Suprapubic skin (tissue), 4 donors: ENCODE measurements around the gene ELOVL3. TPM values are rescaled to one million over a fixed set of nuclear protein-coding genes. Genes with fewer than 3 reads are reported as not detected.

ENCODE experiments used
- DNase-seq, 2 donors: peaks; one replicate each; pipeline ENCODE4 v3.0.0-alpha.2; 2019; ENCODE audit warnings: low spot score in 2 of 2
- H3K27ac ChIP-seq: fragments of 200-600 bp; sonication (generic); one replicate; pipeline ENCODE4 v1.5.1; 2019
- H3K27me3 ChIP-seq: fragments of 200-600 bp; sonication (generic); one replicate; pipeline ENCODE4 v1.5.1; 2019
- H3K36me3 ChIP-seq: fragments of 200-600 bp; sonication (generic); one replicate; pipeline ENCODE4 v1.5.1; 2019
- H3K4me1 ChIP-seq: fragments of 200-600 bp; sonication (generic); one replicate; pipeline ENCODE4 v1.5.1; 2019
- H3K4me3 ChIP-seq: fragments of 200-600 bp; sonication (generic); one replicate; pipeline ENCODE4 v1.5.1; 2019; ENCODE audit warnings: mild to moderate bottlenecking
- H3K9me3 ChIP-seq: fragments of 200-600 bp; sonication (generic); one replicate; pipeline ENCODE4 v1.5.1; 2019
- CTCF ChIP-seq, 2 donors: fragments of 200-600 bp in 1 of 2; fragments of 450-650 bp in 1 of 2; sonication (generic) in 1 of 2; IDR thresholded peaks; one replicate each; pipeline ENCODE4 v1.5.1; 2016 to 2019; ENCODE audit warnings: antibody characterized with exemption in 2 of 2, mild to moderate bottlenecking in 1 of 2, moderate library complexity in 1 of 2
- EP300 ChIP-seq: sonication (generic); formaldehyde crosslinking; IDR thresholded peaks from one replicate; pipeline ENCODE4 v1.6.1; 2017; ENCODE audit warnings: antibody characterized with exemption
- POLR2A ChIP-seq, 2 donors: fragments of 450-650 bp; IDR thresholded peaks; one replicate each; pipeline ENCODE4 v1.6.1; 2017; ENCODE audit warnings: antibody characterized with exemption in 2 of 2, mild to moderate bottlenecking in 2 of 2, moderate library complexity in 2 of 2
- POLR2AphosphoS5 ChIP-seq, 3 donors: sonication (generic); formaldehyde crosslinking; IDR thresholded peaks; one replicate each; pipeline ENCODE4 v1.6.1; 2017; ENCODE audit warnings: antibody characterized with exemption in 3 of 3
- WGBS: methylation state at CpG from one replicate; pipeline ENCODE4 v1.1.5; 2018; 5-methylcytosine and 5-hydroxymethylcytosine counted together
- total RNA-seq, 4 donors: library from RNA; depleted of rRNA; stranded (reverse); fragments of >200 nt; gene quantifications; one replicate each; pipeline ENCODE4 v1.1.0, GENCODE V29; 2016

The ELOVL3 gene
- total RNA-seq, 4 donors from 2014 or later = 16.9 to 84.1 (median 56.5) TPM

GRCh38 chr10:102220612-102221011, 5.5 kb upstream of the ELOVL3 start:
- no peaks in the 10 kb centered on the region for H3K9me3 ChIP-seq
- TF ChIP-seq EP300 (no peak), CTCF (IDR thresholded peaks at IDR 0.05) (no peak), POLR2AphosphoS5 (IDR thresholded peaks at IDR 0.05) (no peak), POLR2A (IDR thresholded peaks at IDR 0.05) (no peak)
- no peak overlapping the region for H3K4me3 ChIP-seq
- no peaks in the 10 kb centered on the region for H3K27me3 ChIP-seq
- no peak for DNase-seq
- H3K27ac ChIP-seq = no peak overlapping the region
- H3K4me1 ChIP-seq = peaks cover 4% of the 10 kb centered on the region
- H3K36me3 ChIP-seq = no peaks in the 10 kb centered on the region

GRCh38 chr10:102222797-102223196, 3.3 kb upstream of the ELOVL3 start:
- WGBS = 85% methylated on average over 5 of the region's 5 CpGs
- Histone ChIP-seq H3K4me1 (peaks cover 23% of the 10 kb centered on the region), H3K4me3 (no peak overlapping the region), H3K9me3 (no peaks in the 10 kb centered on the region), H3K36me3 (no peaks in the 10 kb centered on the region), H3K27ac (no peak overlapping the region), H3K27me3 (no peaks in the 10 kb centered on the region)
- DNase-seq = no peak
- no peak for TF ChIP-seq POLR2A (IDR thresholded peaks at IDR 0.05)
- no peak for TF ChIP-seq EP300
- no peak for TF ChIP-seq CTCF (IDR thresholded peaks at IDR 0.05)
- no peak for TF ChIP-seq POLR2AphosphoS5 (IDR thresholded peaks at IDR 0.05)

GRCh38 chr10:102226542-102226870, 407 bp downstream of the ELOVL3 start:
- H3K27me3 ChIP-seq = peaks cover 23% of the 10 kb centered on the region
- peaks cover 41% of the 10 kb centered on the region for H3K4me1 ChIP-seq
- H3K36me3 ChIP-seq = no peaks in the 10 kb centered on the region
- no peak for DNase-seq
- H3K9me3 ChIP-seq = no peaks in the 10 kb centered on the region
- H3K27ac ChIP-seq = no peak overlapping the region
- WGBS = 74% methylated on average over 8 of the region's 8 CpGs
- TF ChIP-seq POLR2A (IDR thresholded peaks at IDR 0.05) = no peak
- no peak for TF ChIP-seq POLR2AphosphoS5 (IDR thresholded peaks at IDR 0.05)
- TF ChIP-seq EP300 = no peak
- peak overlapping the region; percentile 41 for H3K4me3 ChIP-seq

- no peak overlapping the region for H3K27ac ChIP-seq
- no peak overlapping the region for H3K4me3 ChIP-seq
- DNase-seq = no peak
- TF ChIP-seq EP300 (no peak), POLR2AphosphoS5 (IDR thresholded peaks at IDR 0.05) (peak in 1 of 3 donors; percentile 31), CTCF (IDR thresholded peaks at IDR 0.05) (no peak)
- no peaks in the 10 kb centered on the region for H3K9me3 ChIP-seq
- H3K36me3 ChIP-seq = no peaks in the 10 kb centered on the region
- peaks cover 44% of the 10 kb centered on the region for H3K4me1 ChIP-seq
- WGBS = 72% methylated on average over 8 of the region's 8 CpGs
- H3K27me3 ChIP-seq = peaks cover 25% of the 10 kb centered on the region
These were observed 951 bp downstream of the ELOVL3 start for GRCh38 chr10:102227050-102227449.

- Histone ChIP-seq H3K36me3 (no peaks in the 10 kb centered on the region), H3K4me3 (peak overlapping the region; percentile 53), H3K27ac (no peak overlapping the region), H3K27me3 (peaks cover 25% of the 10 kb centered on the region), H3K4me1 (peaks cover 44% of the 10 kb centered on the region), H3K9me3 (no peaks in the 10 kb centered on the region)
- peak; percentile 85 to 93 for DNase-seq
- WGBS = 4% methylated on average over 4 of the region's 24 CpGs
- TF ChIP-seq POLR2A (IDR thresholded peaks at IDR 0.05) (no peak), CTCF (IDR thresholded peaks at IDR 0.05) (peak; percentile 89 to 93)
These were observed 3.7 kb downstream of the ELOVL3 start for GRCh38 chr10:102229810-102230263.

- peaks cover 42% of the 10 kb centered on the region for H3K4me1 ChIP-seq
- no peak for TF ChIP-seq POLR2A (IDR thresholded peaks at IDR 0.05)
- TF ChIP-seq POLR2AphosphoS5 (IDR thresholded peaks at IDR 0.05) = no peak
- no peak for TF ChIP-seq EP300
- TF ChIP-seq CTCF (IDR thresholded peaks at IDR 0.05) = no peak
- H3K27me3 ChIP-seq = peaks cover 27% of the 10 kb centered on the region
- no peak overlapping the region for H3K27ac ChIP-seq
- H3K36me3 ChIP-seq = no peaks in the 10 kb centered on the region
- DNase-seq = no peak
- no peaks in the 10 kb centered on the region for H3K9me3 ChIP-seq
- WGBS = 2% methylated on average over 37 of the region's 50 CpGs
- H3K4me3 ChIP-seq = peak overlapping the region; percentile 53
These were observed 4.3 kb downstream of the ELOVL3 start for GRCh38 chr10:102230264-102230860.
